IPS-18a (cell line): Measurements from ENCODE around the gene XKR7.

ENCODE experiments used
- H3K27ac ChIP-seq: one replicate; pipeline ENCODE4 v1.5.1; 2013; ENCODE audit warnings: low read length
- H3K27me3 ChIP-seq: one replicate; pipeline ENCODE4 v1.6.1; 2013; ENCODE audit warnings: mild to moderate bottlenecking, low read length; ENCODE audit not compliant: control insufficient read depth, insufficient read depth
- H3K36me3 ChIP-seq: one replicate; pipeline ENCODE4 v1.6.1; 2013; ENCODE audit warnings: low read depth, low read length; ENCODE audit not compliant: control insufficient read depth
- H3K4me1 ChIP-seq: one replicate; pipeline ENCODE4 v1.6.1; 2013; ENCODE audit warnings: low read depth, low read length; ENCODE audit not compliant: control insufficient read depth
- H3K4me3 ChIP-seq: one replicate; pipeline ENCODE4 v1.5.1; 2013; ENCODE audit warnings: low read length
- H3K9ac ChIP-seq: one replicate; pipeline ENCODE4 v1.6.1; 2013; ENCODE audit warnings: mild to moderate bottlenecking, low read length, moderate library complexity
- H3K9me3 ChIP-seq: one replicate; pipeline ENCODE4 v1.6.1; 2013; ENCODE audit warnings: low read depth, low read length; ENCODE audit not compliant: control insufficient read depth

The XKR7 gene

GRCh38 chr20:32035426-32035779 is 67.5 kb downstream of the XKR7 start:
- Histone ChIP-seq H3K27me3 (no peaks in the 10 kb centered on the region), H3K9ac (no peak overlapping the region), H3K27ac (no peak overlapping the region), H3K36me3 (no peaks in the 10 kb centered on the region), H3K9me3 (no peaks in the 10 kb centered on the region), H3K4me3 (no peak overlapping the region), H3K4me1 (peaks cover 3% of the 10 kb centered on the region)

GRCh38 chr20:32036252-32036651 is 68.3 kb downstream of the XKR7 start:
- peaks cover 3% of the 10 kb centered on the region for H3K4me1 ChIP-seq
- H3K27ac ChIP-seq: no peak overlapping the region
- H3K27me3 ChIP-seq: no peaks in the 10 kb centered on the region
- H3K36me3 ChIP-seq: no peaks in the 10 kb centered on the region
- no peaks in the 10 kb centered on the region for H3K9me3 ChIP-seq
- no peak overlapping the region for H3K4me3 ChIP-seq
- no peak overlapping the region for H3K9ac ChIP-seq

DNA sequence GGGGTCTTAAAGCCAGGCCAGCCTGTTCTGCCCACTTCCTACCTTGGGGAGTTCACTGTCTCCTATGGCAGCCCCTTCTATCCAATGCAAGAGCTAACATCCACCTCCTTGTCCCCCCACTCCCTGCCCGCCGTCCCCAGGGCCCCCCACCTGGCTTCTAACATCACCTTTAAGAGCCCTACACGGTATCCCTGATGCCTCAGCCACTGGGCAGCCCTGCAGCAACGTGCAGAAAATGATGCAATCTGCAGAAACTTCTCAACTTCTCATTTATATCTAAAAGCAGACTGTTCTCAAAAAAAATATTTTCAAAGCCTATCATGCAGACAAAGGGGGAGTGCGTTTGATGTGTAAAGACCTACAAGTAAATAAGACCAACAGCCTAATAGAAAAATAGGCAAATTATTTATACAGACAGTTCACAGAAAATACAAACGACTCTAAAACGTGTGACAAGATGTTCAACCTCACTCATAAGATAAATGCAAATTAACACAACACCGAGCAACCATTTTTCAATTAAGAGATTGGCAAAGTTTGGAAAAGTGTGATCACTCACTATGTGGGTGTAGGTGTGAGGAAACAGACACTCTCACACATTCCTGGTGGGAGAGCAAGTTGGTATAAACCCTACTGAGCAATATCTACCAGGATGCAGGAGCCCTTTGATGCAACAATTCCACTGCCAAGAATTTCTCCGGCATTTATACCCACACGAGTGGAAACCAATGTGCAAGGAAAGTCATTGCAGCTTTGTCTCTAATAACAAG is 69.0 kb downstream of the XKR7 start:
- Histone ChIP-seq H3K9ac (no peak overlapping the region), H3K27me3 (no peaks in the 10 kb centered on the region), H3K27ac (no peak overlapping the region), H3K4me1 (peaks cover 3% of the 10 kb centered on the region), H3K4me3 (no peak overlapping the region), H3K36me3 (no peaks in the 10 kb centered on the region), H3K9me3 (no peaks in the 10 kb centered on the region)

DNA sequence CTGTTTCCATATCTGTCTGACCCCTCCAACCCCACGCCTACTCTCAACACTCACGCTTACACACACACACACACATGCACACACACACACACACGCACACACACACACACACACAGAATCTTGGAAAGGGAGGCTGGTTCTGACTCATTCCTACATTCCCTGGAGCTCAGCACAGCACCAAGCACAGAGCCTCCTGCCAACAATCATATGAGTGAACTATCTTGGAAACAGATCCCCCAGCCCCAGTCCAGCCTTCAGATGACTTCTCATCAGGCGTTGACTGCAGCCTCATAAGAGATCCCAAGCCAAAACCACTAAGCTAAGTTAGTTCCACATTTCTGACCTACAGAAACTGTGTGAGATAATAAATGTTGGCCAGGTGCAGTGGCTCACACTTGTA is 70.0 kb downstream of the XKR7 start:
- no peak overlapping the region for H3K27ac ChIP-seq
- H3K9me3 ChIP-seq: no peaks in the 10 kb centered on the region
- H3K36me3 ChIP-seq: no peaks in the 10 kb centered on the region
- H3K4me3 ChIP-seq: no peak overlapping the region
- H3K4me1 ChIP-seq: peaks cover 3% of the 10 kb centered on the region
- no peaks in the 10 kb centered on the region for H3K27me3 ChIP-seq
- H3K9ac ChIP-seq: no peak overlapping the region

DNA sequence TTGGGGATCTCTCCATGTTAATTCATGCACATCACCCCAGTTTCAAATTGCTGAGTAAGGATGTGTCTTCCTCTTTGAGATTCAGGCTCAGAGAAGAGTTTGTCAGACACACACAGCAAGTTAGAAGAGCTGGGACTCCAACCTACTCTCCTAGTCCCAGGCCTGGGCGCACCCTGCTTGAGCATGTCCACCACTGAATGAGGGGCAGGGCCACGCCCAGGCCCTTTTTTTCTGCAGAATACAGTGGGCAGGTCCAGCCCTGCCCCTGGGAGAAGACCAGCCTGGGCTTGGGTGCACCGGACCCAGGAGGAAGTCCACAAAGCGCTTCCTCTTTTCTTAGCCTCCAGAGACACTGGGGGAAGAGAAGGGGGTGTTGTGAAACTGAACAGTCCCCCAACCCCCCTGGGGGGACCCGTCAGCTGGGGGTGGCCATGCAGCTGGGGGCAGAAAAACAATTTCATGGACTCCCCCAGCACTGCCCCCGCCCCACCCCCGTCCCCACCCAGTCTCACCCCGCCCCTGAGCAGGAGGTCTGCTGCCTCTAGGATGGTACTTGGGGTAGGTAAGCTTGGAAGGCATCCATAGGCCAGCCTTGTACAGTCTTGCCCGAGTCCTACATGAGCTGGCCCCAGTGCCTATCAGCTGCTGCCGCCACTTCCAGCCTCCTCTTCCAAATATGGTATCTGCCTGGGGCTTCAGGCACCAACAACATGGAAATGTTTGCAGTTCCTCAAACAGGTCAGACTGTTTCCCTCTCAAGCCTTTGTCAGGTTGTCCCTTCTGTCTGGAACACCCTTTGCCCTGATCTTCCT is 72.4 kb downstream of the XKR7 start:
- Histone ChIP-seq H3K27me3 (no peaks in the 10 kb centered on the region), H3K4me3 (no peak overlapping the region), H3K9ac (no peak overlapping the region), H3K36me3 (no peaks in the 10 kb centered on the region), H3K4me1 (peaks cover 3% of the 10 kb centered on the region), H3K9me3 (no peaks in the 10 kb centered on the region), H3K27ac (no peak overlapping the region)

DNA sequence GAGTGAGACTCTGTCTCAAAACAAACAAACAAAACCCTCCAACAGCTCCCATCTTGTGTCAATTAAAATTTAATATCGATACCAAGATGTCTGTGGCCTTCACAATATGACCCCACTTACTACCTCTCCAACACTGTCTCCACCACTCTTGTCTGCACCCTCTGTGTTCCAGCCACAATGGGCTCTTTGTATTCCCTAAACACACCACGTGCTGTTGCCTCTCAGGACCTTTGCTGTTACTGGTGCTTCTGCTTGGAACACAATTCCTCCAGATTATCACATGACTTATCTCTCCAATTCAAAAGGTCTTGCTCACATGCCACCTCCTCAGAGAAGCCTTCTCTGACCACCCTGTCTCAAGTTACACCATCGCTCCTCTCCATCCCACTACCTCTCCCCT is 78.0 kb downstream of the XKR7 start:
- H3K27me3 ChIP-seq: peaks cover 16% of the 10 kb centered on the region
- no peak overlapping the region for H3K9ac ChIP-seq
- no peaks in the 10 kb centered on the region for H3K9me3 ChIP-seq
- no peaks in the 10 kb centered on the region for H3K36me3 ChIP-seq
- H3K27ac ChIP-seq: no peak overlapping the region
- H3K4me3 ChIP-seq: no peak overlapping the region
- no peaks in the 10 kb centered on the region for H3K4me1 ChIP-seq

- no peak overlapping the region for H3K9ac ChIP-seq
- no peaks in the 10 kb centered on the region for H3K36me3 ChIP-seq
- H3K9me3 ChIP-seq: no peaks in the 10 kb centered on the region
- H3K4me1 ChIP-seq: no peaks in the 10 kb centered on the region
- no peak overlapping the region for H3K4me3 ChIP-seq
- H3K27ac ChIP-seq: no peak overlapping the region
- peaks cover 47% of the 10 kb centered on the region for H3K27me3 ChIP-seq
Observed at GRCh38 chr20:32050324-32050841, 82.4 kb downstream of the XKR7 start.

DNA sequence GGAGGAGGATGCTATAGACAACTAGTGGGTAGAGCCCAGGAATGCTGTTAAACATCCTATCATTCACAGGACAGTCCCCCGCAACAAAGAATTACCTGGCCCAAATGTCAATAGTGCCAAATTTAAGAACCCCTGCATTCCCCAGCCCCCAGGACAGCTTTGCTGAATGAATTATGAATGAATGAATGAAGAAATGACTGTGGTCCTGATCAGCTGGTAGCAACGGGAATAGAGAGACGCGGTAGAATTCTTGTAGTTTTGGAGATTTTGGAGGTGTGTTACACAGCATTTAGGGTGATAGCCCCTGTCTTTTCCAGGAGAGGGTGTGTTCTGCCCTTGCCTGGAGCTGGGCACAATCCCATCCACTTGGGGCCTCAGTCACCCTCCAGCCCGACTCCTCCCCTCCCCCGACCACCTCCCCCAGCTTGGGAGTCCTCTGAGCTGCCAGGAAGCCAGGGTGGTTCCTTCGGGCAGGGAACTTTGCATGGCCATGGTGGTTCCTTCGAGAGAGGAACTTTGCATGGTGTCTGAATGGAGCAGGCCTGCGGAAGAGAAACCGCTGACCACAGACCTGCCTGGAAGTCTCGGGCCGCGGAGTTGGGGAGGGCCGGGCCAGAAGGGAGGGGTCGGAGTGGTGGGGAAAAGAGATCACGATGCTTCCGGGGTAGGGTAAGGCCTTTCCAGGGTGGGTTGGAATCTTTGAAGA is 83.1 kb downstream of the XKR7 start:
- Histone ChIP-seq H3K9ac (no peak overlapping the region), H3K9me3 (no peaks in the 10 kb centered on the region), H3K4me3 (peak overlapping the region; percentile 60), H3K27ac (no peak overlapping the region), H3K4me1 (no peaks in the 10 kb centered on the region), H3K27me3 (peaks cover 47% of the 10 kb centered on the region), H3K36me3 (no peaks in the 10 kb centered on the region)

DNA sequence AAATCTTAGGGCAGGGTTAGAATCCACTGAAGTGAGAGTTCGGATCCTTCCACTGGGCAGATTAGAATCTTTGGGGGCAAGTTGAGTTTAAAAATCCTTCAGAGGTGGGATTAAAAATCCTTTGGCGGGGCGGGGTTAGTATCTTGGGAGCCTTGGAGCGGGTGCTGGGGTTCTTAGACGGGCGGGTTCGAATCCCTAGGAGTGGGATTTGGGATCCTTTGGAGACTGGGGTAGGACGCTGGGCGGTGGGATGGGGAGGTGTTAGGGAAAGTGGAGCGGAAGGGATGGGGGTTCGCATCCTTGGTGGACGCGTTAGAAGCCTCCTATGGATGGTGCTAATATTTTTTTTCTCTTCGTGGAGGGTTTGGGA is 83.8 kb downstream of the XKR7 start:
- Histone ChIP-seq H3K4me1 (no peaks in the 10 kb centered on the region), H3K36me3 (no peaks in the 10 kb centered on the region), H3K9ac (no peak overlapping the region), H3K27me3 (peaks cover 47% of the 10 kb centered on the region), H3K27ac (no peak overlapping the region), H3K9me3 (no peaks in the 10 kb centered on the region), H3K4me3 (peak overlapping the region; percentile 60)

- Histone ChIP-seq H3K36me3 (no peaks in the 10 kb centered on the region), H3K9ac (no peak within 1 kb of the TSS), H3K27me3 (peaks cover 47% of the 10 kb centered on the region), H3K27ac (no peak within 1 kb of the TSS), H3K9me3 (no peaks in the 10 kb centered on the region), H3K4me1 (no peaks in the 10 kb centered on the region), H3K4me3 (peak within 1 kb of the TSS; percentile 60)
Observed at GRCh38 chr20:32052090-32052777, 84.3 kb downstream of the XKR7 start, which contains the start of gene HCK. Gene HCK (plus strand): TSS chr20:32052242.

DNA sequence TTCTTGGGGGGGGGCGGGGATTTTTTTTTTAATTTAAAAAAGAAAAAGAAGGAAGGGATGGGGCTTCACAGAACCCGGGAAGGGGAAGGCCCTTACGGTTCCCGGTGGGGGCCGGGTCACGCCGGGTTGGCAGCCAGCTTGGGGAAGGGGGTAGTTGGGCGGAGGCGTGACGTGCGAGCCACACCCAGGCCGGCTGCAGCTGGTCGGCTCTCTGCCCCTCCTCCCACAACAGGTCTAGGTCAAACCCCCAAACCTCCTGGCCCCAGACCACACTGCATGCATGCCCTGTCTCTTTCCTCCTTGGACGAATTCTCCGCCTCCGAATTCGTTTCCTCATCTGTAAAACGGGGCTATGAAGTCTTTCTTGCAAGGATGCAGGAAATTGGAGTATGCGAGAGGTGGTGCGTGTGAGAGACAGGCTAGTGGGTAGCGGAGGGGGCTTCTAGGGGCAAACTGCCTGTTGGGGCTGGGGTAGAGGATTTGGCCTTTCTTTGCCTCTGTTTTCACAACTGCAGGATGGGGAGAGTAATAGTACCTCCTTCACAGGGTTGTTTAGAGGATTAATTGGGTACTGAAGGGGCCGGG is 84.9 kb downstream of the XKR7 start:
- no peaks in the 10 kb centered on the region for H3K36me3 ChIP-seq
- peak overlapping the region; percentile 60 for H3K4me3 ChIP-seq
- H3K9me3 ChIP-seq: no peaks in the 10 kb centered on the region
- H3K9ac ChIP-seq: no peak overlapping the region
- no peak overlapping the region for H3K27ac ChIP-seq
- H3K27me3 ChIP-seq: peaks cover 47% of the 10 kb centered on the region
- H3K4me1 ChIP-seq: no peaks in the 10 kb centered on the region
